Measurements from ENCODE around the gene ANKRD11. TPM values are rescaled to one million over a fixed set of nuclear protein-coding genes. Genes with fewer than 3 reads are reported as not detected.

ANKRD11 gene
- total and polyA plus RNA-seq, 7 donors: 30.6 to 161 (median 42.8) TPM

DNA sequence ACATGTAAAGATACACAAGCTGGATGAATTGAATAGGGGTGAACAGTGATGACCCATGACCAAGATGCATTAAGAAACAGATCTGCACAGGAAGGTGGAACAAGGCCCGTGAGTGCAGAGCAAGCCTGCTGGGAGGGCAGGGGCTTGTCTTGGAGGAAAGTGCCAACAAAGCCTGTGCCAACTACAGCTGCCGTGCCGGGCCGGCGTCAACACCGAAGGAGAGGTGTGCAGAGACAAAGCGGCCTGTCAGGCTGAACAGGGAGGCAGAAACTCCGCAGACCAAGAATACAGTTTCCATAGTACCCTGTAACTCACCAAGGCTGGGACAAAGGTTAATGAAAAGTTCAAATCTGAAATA lies 46.7 kb downstream of the ANKRD11 start:
- WGBS, 2 donors: 16 to 35% methylated on average over 8 of the region's 8 CpGs
- Histone ChIP-seq H3K4me3 (peak overlapping the region in 1 of 4 donors; percentile 2), H3K27me3 (no peaks in the 10 kb centered on the region), H3K4me1 (peaks cover 0 to 98% (median 72%) of the 10 kb centered on the region in 4 donors), H3K27ac (peak overlapping the region; percentile 47 to 69 (median 54)), H3K36me3 (no peaks in the 10 kb centered on the region), H3K9me3 (no peaks in the 10 kb centered on the region)
- intact Hi-C loops (cut with DNase I): no loop called here
- no peak for DNase-seq
- no peak for TF ChIP-seq POLR2A (IDR thresholded peaks at IDR 0.05)
- TF ChIP-seq, protein P1, sequence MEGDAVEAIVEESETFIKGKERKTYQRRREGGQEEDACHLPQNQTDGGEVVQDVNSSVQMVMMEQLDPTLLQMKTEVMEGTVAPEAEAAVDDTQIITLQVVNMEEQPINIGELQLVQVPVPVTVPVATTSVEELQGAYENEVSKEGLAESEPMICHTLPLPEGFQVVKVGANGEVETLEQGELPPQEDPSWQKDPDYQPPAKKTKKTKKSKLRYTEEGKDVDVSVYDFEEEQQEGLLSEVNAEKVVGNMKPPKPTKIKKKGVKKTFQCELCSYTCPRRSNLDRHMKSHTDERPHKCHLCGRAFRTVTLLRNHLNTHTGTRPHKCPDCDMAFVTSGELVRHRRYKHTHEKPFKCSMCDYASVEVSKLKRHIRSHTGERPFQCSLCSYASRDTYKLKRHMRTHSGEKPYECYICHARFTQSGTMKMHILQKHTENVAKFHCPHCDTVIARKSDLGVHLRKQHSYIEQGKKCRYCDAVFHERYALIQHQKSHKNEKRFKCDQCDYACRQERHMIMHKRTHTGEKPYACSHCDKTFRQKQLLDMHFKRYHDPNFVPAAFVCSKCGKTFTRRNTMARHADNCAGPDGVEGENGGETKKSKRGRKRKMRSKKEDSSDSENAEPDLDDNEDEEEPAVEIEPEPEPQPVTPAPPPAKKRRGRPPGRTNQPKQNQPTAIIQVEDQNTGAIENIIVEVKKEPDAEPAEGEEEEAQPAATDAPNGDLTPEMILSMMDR (IDR thresholded peaks at IDR 0.05): no peak
- no peak for TF ChIP-seq POLR2AphosphoS5 (IDR thresholded peaks at IDR 0.05)
- TF ChIP-seq EP300 (IDR thresholded peaks at IDR 0.05): no peak

DNA sequence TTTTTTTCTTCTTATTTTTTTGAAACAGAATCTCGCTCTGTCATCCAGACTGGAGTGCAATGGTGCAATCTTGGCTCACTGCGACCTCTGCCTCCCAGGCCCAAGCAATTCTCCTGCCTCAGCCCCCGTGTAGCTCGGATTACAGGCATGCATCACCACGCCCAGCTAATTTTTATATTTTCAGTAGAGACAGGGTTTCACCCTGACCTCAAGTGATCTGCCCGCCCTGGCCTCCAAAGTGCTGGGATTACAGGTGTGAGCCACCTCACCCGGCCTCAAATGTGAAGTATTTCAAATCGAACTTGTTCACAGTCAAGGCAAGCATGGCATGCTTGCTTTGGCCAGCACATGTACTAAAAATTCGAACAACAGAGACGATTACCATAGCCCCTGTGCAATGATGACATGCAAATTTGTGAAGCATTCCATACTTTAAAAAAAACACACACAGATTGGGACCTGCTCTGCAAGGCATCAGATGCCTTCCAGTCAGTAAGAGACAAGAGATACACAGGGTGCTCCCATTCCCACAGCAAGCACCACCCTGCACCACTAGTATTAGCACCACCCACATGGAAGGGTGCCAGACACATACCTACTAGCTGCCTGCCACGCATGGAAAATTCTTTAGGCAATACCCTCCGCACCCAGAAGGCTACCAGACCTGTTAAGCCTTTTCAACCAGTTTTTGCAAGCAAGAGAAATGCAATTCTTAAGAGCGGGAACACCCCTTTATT lies 47.2 kb downstream of the ANKRD11 start:
- H3K9me3 ChIP-seq: no peaks in the 10 kb centered on the region
- H3K4me1 ChIP-seq: peaks cover 0 to 94% (median 72%) of the 10 kb centered on the region in 4 donors
- no peaks in the 10 kb centered on the region for H3K27me3 ChIP-seq
- intact Hi-C loops (cut with DNase I): no loop called here
- H3K36me3 ChIP-seq: no peaks in the 10 kb centered on the region
- TF ChIP-seq EP300 (IDR thresholded peaks at IDR 0.05): no peak
- TF ChIP-seq POLR2A (IDR thresholded peaks at IDR 0.05): no peak
- TF ChIP-seq, protein P1 (IDR thresholded peaks at IDR 0.05): peak in 1 of 4 experiments; percentile 19
- 19 to 56% methylated on average over 13 of the region's 13 CpGs for WGBS, 2 donors
- H3K27ac ChIP-seq: peak overlapping the region; percentile 47 to 69 (median 54)
- peak overlapping the region in 1 of 4 donors; percentile 2 for H3K4me3 ChIP-seq
- DNase-seq: peak; percentile 77

DNA sequence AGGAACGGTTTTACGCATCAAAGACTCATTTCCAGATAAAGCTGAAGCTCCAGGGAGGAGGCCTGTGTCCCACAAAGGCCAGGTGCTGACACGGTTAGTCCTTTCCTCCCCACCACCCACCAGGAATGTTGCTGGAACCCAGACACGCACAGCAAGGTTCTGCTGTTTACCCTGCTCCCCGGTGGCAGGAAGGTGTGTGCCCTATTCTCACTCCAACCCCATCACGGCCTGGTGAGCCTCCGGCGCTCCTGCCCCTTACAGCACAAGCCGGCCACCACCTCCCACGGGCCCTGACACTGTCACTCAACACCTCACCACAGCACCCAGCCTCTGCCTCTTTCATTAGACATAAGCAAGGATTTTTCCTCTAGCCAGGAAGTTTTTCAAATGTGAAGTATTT lies 47.8 kb downstream of the ANKRD11 start:
- Histone ChIP-seq H3K4me1 (peaks cover 0 to 93% (median 71%) of the 10 kb centered on the region in 4 donors), H3K9me3 (no peaks in the 10 kb centered on the region), H3K4me3 (no peak overlapping the region), H3K27ac (peak overlapping the region; percentile 47 to 69 (median 54)), H3K27me3 (no peaks in the 10 kb centered on the region), H3K36me3 (no peaks in the 10 kb centered on the region)
- intact Hi-C loops (cut with DNase I): no loop called here
- whole genome bisulfite sequencing, 2 donors: 36 to 54% methylated on average over 10 of the region's 10 CpGs
- no peak for DNase-seq
- TF ChIP-seq POLR2A (IDR thresholded peaks at IDR 0.05) (no peak), EP300 (IDR thresholded peaks at IDR 0.05) (no peak)

DNA sequence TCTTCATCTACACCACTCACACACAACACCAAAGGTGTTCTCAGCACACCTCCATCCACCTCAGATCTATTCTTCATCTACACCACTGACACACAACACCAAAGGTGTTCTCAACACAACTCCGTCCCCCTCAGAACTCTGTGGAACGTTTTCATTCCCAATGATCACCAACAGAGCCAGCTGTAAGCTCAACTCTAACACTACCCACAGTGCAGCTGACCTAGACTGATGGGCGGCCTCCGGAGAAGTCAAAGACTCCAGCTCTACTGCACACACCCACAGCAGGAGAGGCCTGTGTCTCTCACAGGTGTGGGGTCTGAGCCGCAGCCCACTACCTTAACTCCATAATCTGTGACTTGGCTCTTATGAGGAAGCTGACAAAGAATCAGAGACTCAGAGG lies 50.7 kb downstream of the ANKRD11 start:
- peaks cover 0 to 79% (median 56%) of the 10 kb centered on the region in 4 donors for H3K4me1 ChIP-seq

DNA sequence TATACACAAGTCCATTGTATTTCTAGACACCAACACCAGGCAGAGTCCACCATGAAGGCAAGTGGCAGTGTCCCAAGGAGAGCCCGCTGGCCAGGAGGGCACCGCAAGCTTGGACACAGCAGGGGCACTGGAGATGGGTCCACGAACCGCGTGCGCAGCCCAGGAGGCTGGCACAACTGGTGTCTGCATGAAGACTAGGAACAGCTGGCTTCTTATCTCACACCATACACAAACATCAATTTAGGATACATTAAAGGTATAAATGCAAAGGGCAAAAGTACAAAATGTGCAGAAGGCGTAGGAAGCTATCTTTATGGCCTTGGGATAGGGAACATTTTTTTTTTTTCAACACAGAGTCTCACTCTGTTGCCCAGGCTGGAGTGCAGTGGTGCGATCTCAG lies 52.4 kb downstream of the ANKRD11 start:
- WGBS, 2 donors: 19 to 82% methylated on average over 8 of the region's 8 CpGs
- H3K4me3 ChIP-seq: no peak overlapping the region
- no peaks in the 10 kb centered on the region for H3K36me3 ChIP-seq
- no peak for DNase-seq
- peaks cover 0 to 78% (median 54%) of the 10 kb centered on the region in 4 donors for H3K4me1 ChIP-seq
- no peak overlapping the region for H3K27ac ChIP-seq
- intact Hi-C loops (cut with DNase I): no loop called here
- no peaks in the 10 kb centered on the region for H3K27me3 ChIP-seq
- no peaks in the 10 kb centered on the region for H3K9me3 ChIP-seq
- TF ChIP-seq, protein P1 (IDR thresholded peaks at IDR 0.05): no peak
- TF ChIP-seq POLR2AphosphoS5 (IDR thresholded peaks at IDR 0.05): no peak
- TF ChIP-seq EP300 (IDR thresholded peaks at IDR 0.05): no peak
- TF ChIP-seq POLR2A (IDR thresholded peaks at IDR 0.05): no peak

More for the DNA sequence above, 50.7 kb downstream of the ANKRD11 start:
- Histone ChIP-seq H3K27me3 (no peaks in the 10 kb centered on the region), H3K4me3 (no peak overlapping the region), H3K36me3 (no peaks in the 10 kb centered on the region), H3K27ac (no peak overlapping the region), H3K9me3 (no peaks in the 10 kb centered on the region)
- 86 to 90% methylated on average over 5 of the region's 5 CpGs for WGBS, 2 donors
- DNase-seq: no peak
- intact Hi-C loops (cut with DNase I): no loop called here
- no peak for TF ChIP-seq EP300 (IDR thresholded peaks at IDR 0.05)
- no peak for TF ChIP-seq POLR2A (IDR thresholded peaks at IDR 0.05)
- TF ChIP-seq, protein P1 (IDR thresholded peaks at IDR 0.05): no peak
- TF ChIP-seq POLR2AphosphoS5 (IDR thresholded peaks at IDR 0.05): no peak
